Hematopoietic multipotent progenitor cell treated with erythropoietin and hydrocortisone succinate and interleukin-3 and kit ligand, for 8 days (in vitro differentiated cells): ENCODE measurements around the gene CDC34.
"Not testable (repeated sequence)": the region's sequence is repeated elsewhere in the genome, so short reads cannot be mapped to it uniquely, and the experiment has no call there.

Experiments
- DNase-seq: peaks from one replicate; pipeline ENCODE4 v3.0.0-alpha.2; 2015

Gene CDC34

DNA sequence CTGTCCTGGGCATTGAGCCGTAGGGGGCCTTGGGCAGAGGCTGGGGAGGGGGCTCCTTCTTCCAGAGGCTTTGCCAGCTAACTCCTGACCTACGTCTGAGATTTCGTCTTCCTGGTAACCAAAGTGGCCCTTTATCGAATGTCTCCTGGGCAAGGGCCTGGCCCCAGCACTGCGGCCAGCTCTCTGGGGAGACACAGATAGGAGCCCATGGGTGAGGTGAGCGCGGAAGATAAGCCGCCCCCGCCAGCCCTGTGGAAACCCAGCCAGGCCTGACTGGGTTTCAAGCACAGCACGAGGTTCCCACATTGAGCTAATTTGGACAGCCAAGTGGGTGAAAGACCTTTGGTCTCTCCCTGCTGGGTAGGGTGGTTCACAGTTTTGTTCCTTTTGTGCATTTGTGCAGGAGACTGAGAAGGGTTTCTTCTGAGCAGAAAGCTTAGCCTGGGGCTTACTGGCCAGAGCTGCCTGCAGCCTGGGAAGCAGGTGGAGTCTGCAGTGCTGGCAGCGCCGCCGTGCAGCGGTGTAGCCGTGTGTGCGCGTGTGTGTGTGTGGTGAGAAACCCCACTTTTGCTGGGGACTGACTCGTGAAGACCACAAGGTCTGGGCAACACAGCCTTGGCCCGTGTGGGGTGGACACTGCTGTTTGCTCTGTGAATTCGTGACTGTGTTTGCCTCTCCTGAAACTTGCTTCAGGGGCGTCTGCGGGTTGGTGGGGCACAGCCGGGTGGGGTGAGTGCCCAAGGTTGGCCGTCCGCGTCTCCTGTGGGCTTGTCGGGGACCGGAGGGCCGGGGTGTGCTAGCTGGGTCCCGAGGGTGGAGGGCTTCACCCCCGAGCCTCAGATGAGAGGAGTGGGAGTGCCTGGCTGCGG lies 43.3 kb downstream of the CDC34 start:
- peak; percentile 96 for DNase-seq

DNA sequence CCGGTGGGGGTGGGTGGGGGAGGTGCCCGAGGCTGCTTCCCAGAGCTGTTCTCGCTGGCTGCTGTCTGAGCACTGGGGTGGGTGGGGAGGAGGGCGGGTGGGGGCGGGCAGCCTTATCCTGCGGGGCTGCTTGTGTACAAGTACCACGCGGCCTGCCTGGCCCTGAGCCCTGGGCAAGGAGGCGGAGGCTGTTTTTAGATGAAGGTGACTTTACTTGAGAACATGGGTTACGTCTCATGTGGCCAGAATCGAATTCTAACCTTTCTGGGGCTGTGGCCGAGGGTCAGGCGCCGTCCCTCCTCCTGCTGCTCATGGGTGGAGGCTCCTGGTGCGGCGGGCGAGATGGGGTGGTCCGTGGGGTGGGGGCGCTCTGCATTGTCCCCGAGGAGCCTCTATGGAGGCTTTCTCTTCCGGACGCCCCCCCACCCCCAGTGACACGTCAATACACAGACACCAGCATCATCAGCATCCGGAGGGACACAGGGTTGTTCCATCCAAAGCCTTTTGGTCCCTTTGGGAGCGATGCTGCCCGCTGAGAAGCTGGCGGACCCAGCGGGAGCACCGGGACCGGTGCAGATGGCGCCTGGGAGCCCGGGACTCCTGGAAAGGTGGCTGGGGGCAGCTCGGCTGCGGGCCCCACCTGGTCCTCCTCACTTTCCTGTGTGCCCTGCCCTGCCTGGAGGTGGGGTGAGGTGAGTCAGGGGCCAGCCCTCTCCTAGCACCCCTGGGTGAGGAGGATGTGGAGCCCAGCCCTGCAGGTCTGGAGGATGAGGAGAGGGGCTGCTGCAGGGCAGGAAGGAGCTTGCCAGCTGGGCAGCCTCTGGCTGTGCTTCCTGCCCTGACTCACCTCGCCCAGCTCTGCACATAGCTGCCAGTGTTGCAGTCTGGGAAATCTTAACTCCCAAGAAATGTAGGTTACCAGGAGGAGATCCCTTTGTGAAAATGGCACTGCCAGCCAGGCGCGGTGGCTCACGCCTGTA lies 44.3 kb downstream of the CDC34 start:
- DNase-seq = peak; percentile 84

DNA sequence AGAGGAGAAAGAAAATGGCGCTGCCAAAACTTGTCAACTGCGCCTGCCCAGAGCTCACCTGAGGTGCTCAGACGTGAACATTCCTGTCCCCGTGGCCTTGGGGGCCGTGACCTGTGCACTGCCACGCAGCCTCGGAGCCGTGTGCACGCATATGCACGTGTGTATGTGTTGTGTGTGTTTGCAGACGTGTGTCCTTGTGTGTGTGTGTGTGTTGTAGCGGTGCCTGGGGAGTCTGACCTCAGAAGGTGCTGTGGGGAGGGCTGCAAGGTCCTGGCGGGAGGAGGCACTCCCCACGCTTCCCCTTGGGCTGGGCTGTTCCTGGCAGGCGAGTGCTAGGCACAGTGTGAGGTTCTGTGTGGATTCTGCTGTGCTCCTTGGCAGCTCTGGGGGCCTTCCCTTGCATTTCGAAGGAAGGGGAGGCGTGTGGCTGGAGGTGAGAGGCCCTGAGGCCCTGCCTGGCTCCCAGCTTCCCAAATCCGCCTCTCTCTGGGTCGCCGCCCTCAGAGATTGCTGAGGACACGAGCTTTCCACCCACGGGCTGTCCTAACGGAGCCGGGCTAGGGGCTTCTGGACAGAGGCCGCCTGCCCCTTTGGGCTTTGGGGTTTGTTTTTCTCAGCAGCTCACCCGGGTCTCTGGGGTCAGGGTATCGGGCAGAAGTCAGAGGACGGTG lies 45.3 kb downstream of the CDC34 start:
- DNase-seq = no peak

DNA sequence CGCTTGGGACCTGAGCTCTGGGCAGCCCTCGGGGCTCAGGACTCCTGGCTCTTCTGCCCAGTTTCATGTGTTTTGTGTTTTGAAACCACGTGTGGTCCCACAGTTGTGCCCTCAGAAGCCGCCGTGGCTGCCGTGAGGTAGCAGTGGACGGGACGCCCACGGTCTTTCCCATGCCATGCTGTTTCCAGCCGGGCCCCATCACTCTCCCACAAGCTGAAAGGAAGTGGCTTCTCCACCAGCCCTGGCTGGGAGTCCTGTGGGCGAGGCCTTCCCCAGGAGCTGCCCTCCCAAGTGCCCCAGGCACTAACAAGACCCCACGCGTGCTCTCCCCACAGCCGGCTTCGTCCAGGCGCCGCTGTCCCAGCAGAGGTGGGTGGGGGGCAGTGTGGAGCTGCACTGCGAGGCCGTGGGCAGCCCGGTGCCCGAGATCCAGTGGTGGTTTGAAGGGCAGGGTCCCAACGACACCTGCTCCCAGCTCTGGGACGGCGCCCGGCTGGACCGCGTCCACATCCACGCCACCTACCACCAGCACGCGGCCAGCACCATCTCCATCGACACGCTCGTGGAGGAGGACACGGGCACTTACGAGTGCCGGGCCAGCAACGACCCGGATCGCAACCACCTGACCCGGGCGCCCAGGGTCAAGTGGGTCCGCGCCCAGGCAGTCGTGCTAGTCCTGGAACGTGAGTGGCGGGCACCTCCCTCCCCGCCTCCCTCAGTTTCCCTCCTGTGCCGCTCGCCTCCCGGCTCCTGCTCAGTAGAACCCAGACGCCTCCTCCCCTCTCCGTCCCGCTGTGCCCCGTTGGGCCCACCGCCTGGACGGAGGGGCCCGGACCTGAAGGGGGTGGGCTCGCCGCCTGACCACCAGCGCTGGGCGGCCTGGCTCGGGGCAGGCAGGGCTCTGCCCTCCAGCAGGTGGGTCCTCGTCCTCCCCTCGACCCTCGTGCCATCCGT lies 46.2 kb downstream of the CDC34 start:
- no peak for DNase-seq

DNA sequence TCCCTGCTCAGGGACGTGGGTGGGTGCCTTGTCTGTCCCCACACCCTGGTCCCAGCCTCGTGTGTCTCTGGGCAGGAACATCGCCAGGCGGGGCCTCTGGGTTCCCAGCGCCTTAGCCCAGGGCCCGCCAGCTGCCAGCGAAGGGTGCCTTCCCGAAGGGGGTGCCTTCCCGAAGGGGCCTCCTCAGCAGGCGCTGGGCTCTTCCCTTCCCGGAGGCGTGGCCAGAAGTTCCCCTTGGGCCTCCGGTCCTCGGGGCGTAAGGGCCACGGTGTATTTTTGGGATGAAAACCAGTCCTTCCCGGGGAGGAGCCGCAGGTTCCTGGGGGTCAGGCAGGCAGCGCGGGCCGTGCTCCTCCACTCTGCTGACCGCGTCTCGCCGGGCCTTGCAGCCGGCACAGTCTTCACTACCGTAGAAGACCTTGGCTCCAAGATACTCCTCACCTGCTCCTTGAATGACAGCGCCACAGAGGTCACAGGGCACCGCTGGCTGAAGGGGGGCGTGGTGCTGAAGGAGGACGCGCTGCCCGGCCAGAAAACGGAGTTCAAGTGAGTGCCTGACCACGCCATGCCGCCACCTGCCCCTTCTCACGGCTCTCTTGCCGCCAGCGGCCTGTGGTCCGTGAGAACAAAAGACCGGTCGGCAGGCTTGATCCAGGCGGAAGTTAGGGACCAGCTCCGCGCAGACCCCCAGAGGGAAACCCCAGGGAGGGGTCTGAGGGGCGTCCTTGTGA lies 47.7 kb downstream of the CDC34 start:
- no peak for DNase-seq

DNA sequence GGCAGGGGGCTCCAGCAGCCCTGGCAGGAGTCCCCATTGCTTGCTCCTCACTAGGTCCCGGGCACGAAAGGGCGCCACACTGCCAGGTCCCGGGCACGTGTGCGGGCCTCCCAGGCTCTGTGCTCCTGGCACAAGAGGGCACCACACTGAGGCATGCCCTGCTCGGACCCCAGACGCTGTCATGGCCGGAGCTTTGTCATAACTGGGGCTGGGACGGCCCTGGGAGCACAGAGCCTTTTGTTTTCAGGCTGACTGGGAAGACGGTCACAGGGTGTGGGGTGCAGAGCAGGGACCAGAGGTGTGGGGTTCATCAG lies 48.2 kb downstream of the CDC34 start:
- DNase-seq = no peak

DNA sequence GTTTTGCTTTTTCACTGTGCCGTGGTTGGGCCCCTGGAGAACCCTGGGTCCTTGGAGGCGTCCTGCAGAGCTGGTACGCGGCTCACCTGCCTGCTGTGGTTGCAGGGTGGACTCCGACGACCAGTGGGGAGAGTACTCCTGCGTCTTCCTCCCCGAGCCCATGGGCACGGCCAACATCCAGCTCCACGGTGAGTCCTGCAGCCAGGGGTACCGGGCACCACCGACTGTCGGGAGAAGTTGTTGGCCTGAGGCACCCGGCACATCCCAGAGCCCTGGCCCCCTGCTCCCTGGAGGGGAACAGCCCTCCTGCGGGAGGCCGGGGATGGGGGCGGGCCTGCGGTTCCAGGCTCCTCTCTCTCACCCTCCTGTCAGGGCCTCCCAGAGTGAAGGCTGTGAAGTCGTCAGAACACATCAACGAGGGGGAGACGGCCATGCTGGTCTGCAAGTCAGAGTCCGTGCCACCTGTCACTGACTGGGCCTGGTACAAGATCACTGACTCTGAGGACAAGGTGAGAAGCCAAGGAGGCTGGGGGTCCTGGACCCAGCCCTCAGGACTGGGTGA lies 48.8 kb downstream of the CDC34 start:
- DNase-seq = no peak

DNA sequence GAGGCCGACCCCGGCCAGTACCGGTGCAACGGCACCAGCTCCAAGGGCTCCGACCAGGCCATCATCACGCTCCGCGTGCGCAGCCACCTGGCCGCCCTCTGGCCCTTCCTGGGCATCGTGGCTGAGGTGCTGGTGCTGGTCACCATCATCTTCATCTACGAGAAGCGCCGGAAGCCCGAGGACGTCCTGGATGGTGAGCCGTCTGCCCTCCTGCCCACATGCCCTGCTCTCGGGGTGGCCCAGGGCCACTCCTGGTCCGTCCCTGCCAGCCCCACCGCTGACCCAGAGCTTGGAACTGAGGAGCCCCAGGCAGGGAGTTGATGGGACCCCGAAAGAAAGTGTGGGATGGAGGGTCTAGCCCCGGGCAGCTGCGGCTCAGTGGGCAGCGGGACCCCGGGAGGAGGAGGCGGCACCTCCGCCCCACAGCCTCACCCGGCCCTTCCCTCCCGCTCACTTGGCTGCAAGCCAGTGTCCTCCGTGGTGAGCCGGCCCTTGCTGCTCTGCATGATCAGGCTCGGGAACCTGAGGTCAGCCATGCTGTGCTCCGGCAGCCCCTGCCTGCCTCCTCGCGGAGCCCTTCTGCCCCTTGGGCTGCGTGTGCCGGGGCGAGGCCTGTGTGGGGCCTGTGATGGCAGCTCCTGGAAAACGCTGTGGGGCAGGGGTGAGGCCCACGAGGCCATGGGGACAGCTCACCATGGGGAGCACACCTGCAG lies 50.0 kb downstream of the CDC34 start:
- DNase-seq = no peak

DNA sequence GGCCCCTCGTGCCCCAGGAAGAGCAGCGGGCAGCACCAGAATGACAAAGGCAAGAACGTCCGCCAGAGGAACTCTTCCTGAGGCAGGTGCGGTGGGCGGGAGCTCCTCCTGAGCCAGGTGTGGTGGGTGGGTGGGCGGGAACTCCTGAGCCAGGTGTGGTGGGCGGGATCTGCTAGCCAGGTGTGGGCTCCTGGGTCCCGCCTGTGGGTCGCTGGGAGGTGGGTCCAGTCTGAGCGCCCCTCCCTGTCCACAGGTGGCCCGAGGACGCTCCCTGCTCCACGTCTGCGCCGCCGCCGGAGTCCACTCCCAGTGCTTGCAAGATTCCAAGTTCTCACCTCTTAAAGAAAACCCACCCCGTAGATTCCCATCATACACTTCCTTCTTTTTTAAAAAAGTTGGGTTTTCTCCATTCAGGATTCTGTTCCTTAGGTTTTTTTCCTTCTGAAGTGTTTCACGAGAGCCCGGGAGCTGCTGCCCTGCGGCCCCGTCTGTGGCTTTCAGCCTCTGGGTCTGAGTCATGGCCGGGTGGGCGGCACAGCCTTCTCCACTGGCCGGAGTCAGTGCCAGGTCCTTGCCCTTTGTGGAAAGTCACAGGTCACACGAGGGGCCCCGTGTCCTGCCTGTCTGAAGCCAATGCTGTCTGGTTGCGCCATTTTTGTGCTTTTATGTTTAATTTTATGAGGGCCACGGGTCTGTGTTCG lies 51.1 kb downstream of the CDC34 start:
- no peak for DNase-seq

DNA sequence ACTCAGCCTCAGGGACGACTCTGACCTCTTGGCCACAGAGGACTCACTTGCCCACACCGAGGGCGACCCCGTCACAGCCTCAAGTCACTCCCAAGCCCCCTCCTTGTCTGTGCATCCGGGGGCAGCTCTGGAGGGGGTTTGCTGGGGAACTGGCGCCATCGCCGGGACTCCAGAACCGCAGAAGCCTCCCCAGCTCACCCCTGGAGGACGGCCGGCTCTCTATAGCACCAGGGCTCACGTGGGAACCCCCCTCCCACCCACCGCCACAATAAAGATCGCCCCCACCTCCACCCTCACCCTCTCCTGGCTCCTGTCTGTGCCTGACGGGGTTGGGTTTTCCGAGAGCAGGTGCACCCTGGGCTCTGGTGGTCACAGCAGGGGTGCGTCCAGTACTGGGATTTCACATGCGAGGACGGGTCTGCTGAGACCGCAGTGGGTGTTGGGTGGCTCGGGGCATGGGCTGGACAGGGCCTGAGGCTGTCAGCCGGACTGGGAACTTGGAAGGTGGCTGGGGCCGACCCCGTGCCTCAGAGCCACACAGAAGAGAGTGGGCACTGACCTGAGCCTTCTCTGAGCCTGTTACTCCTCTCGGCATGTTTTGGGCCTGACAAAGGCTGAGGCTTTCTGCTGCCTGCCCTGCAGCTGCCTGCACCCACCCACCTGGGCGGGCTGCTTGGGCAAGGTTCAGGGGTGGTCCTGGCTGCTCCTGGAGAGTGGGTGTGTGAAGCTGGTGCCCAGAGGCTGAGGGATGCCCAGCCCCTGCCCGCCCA lies 51.8 kb downstream of the CDC34 start:
- no peak for DNase-seq

DNA sequence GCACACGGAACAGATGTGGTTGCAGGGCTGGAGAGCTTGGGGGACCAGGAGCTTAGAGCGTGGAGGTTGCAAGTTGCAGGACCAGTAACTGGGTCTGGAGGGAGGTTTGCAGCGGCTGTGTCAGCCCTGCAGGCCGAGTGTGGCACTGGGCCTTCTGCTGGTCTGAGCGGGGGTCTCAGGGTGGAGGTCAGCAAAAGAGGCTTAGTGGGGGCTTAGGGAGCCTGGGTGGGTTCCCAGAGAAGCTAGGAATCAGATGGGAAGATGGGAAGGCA lies 52.3 kb downstream of the CDC34 start:
- no peak for DNase-seq

DNA sequence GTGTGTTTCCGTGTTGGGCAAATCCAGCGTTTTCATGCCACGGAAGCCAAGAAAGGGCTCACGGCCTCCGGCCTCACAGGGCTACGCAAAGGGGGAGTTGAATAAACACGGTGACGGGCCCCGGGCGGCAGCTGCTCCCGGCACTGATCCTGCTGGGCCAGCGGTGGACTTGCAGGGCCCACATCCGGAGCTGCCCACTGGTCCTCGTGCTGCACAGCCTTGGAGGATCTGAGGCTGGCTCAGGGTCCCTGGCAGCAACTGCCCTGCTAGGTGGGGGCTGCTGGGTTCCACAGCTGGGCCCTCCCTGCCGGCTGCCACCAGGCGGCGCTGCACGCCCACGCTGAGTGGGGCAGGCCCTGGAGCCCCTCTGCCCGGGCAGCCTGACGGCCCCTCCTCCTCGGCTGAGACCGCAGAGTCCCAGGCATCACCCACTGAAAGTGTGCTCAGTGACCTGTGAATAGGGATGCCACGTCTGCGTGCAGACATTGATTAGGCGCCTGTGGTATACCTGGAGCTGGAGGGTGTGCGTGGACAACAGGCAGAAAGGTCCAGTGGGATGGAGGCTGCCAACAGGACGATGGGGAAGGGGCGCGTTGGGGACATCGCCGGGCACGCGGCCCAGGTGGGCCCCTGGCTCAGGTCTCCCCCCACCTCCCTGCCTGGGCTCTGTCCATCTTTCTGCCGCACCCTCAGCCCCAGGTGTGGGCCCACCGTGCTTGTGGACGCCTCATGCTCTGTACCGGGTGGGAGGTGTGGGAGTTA lies 52.9 kb downstream of the CDC34 start:
- DNase-seq = peak; percentile 55

DNA sequence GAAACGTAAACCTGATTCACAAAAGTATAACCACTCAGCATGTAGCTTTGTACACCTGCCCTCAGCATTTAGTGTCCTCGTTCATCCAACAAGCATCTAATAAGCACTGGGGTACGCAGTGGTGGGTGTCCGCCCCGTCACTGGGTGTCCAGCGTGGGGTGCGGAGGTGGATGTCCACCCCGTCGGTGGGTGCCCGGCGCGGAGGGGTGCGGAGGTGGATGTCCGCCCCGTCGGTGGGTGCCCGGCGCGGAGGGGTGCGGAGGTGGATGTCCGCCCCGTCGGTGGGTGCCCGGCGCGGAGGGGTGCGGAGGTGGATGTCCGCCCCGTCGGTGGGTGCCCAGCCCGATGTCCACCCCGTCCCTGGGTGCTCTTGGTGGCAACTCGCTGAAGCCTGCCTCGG lies 53.6 kb downstream of the CDC34 start:
- DNase-seq = not testable (repeated sequence)

DNA sequence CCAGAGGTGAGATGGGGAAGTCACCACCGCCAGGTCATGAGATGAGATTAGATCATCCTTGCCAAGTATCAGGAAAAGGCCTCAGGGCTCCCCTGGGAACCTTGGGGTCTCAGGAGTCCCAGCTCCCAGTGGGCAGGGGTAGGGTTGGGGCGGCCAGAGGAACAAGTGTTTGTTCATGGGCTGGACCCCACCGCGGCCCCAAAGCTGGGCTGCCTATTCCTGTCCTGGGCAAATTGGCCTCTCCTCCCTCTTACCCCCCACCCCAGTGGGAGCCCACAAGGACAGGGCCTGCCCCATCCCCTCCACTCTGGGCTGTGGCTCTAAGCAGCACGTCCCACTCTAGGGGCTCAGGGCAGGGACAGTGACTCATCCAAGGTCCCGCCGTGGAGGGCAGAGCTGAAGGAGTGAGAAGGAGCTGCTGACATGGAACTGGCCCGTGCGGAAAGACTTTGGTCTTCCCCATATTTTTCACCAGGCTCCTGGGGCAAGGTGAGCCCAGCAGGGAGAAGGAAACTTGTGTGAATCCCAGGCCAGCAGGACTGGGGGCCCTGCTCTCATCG lies 54.1 kb downstream of the CDC34 start:
- no peak for DNase-seq

DNA sequence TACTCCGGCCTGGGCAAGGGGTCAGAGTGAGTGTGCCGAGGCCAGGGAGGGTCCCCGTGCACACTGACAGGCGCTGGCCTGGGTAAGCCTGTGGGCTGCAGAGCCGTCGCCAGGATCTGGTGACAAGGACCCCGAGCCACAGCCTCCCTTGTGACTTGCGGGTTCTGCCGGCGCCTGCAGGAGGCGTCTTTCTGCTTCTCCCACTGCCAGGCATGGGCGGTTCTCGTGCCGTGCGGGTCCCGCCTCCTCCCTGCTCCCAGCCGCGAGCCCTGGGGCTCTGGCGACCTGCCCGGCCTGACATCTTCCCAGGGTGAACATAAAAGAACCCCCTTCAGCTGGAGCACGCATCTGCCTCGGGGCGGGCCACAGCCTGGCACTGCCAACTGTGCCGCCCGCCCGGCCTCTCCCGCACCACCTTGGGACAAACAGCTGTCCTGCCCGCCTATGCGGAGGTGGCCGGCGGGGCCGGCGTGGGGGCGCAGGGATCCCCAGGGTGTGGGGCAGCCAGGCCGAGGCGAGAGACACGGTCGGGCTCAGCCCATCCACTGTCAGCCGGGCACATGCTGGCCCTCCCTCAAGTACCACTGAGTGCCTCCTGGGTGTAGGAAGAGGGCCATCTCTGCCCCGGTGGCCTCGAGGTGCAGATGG lies 56.7 kb downstream of the CDC34 start:
- peak; percentile 87 for DNase-seq

DNA sequence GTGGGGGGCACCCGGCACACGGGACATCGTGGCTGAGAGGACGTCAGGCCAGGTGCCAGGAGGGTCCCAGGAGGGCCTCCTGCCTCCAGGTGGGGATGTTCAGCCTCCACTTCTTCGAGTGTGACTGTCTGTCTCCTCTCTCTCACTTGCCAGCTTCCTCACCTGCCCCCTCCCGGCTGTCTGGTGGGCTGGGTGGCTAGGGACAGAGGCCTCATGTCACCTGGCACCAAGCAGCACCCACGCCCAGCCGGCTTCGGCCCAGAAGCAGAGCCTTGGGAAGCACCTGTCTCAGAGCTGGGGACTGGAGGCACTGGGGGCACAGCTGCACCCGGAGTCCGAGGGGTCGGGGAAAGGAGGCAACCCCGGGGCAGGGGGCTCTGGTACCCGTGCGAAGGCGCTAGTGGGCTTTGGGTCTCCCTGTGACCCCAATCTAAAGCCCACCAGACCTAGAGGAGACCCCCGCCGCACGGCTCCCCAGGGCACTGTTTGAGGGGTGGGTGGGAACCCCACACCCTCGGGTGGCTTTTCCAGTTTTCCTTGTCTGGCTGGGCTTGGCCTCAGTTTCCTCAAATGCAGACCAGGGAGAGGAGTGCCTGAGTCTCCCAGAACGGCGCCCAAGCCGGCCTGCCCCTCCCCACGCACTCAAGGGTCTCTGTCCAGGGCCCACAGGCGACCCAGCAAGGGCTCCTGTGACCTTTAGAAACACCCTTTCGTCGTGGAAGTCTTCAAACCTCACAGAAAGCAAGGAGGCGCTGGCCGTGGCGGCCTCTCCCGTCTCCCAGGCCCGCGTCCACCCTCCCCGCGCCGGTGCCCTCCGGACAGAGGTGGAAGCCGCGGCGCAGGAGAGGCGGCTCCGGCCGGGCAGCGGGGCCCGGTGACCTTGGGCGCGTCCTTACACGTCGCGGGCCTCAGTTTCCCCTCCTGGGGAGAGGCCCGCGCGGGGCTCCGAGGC lies 57.5 kb downstream of the CDC34 start:
- no peak for DNase-seq
